ENCODE measurements around the gene FBXW5. TPM values are rescaled to one million over a fixed set of nuclear protein-coding genes. Genes with fewer than 3 reads are reported as not detected.
A peak's percentile ranks its signal among the peaks of the same experiment; 100 is the strongest.

Gene FBXW5
- total RNA-seq, 1 experiment from 2014 or later, result 62.2 TPM

DNA sequence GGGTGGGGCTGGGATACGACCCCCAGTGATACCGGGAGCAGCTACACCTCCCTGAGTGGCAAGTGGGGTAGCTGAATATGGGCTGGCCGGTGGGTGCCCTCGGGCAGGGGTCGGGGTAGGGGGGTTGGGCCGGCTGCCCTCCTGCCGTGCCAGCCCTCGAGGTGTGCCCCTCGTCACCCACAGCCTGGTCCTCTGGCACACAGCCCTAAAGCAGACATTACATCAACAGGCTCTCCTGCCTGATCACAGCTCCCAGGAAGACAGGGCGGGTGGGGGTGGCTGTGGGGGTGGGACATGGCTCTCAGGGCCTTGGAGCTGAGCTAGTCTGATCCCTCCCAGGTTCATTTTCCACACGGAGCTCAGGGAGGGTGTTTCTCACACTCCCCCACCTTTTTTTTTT lies 23.2 kb downstream of the FBXW5 start:
- no peaks in the 10 kb centered on the region for H4K20me1 ChIP-seq (ENCODE audit: control insufficient read depth, insufficient read depth, insufficient read length)

More for the DNA sequence above, 23.2 kb downstream of the FBXW5 start:
- Histone ChIP-seq H3K79me2 (ENCODE audit: insufficient read depth, low read length) (no peaks in the 10 kb centered on the region), H2BK12ac (ENCODE audit: insufficient read length, low read depth, low read length) (no peak overlapping the region), H3T11ph (ENCODE audit: low read length) (no peak overlapping the region), H3K18ac (ENCODE audit: insufficient read length, low read depth, low read length) (no peak overlapping the region), H3K79me1 (ENCODE audit: insufficient read depth, low read depth, low read length, poor library complexity, severe bottlenecking) (no peaks in the 10 kb centered on the region), H3K23me2 (ENCODE audit: insufficient read length, low read depth, low read length, poor library complexity, severe bottlenecking) (no peaks in the 10 kb centered on the region), H2BK5ac (ENCODE audit: insufficient read length, low read length) (no peak overlapping the region), H4K91ac (ENCODE audit: insufficient read length, low read depth, low read length) (no peak overlapping the region), H2AFZ (ENCODE audit: low read length) (no peak overlapping the region), H3K4ac (ENCODE audit: low read depth, low read length) (no peak overlapping the region), H4K5ac (ENCODE audit: insufficient read length, low read depth, low read length) (no peak overlapping the region), H3K56ac (ENCODE audit: insufficient read length, low read depth, low read length) (no peak overlapping the region), H3K9ac (ENCODE audit: extremely low read depth, insufficient read length, low read length) (no peak overlapping the region), H2BK120ac (ENCODE audit: low read depth, low read length, poor library complexity, severe bottlenecking) (no peak overlapping the region), H3K9me3 (ENCODE audit: control insufficient read depth, low read depth, low read length) (no peaks in the 10 kb centered on the region), H3K27me3 (ENCODE audit: insufficient read depth, low read length) (no peaks in the 10 kb centered on the region), H2BK20ac (ENCODE audit: low read depth, low read length, poor library complexity, severe bottlenecking) (no peak overlapping the region), H3K14ac (ENCODE audit: insufficient read depth, low read length) (no peak overlapping the region), H3K23ac (ENCODE audit: insufficient read length, low read depth, low read length) (no peak overlapping the region), H2BK15ac (ENCODE audit: low read depth, low read length) (no peak overlapping the region), H3K27ac (ENCODE audit: insufficient read length, low read depth, low read length) (no peak overlapping the region), H2AK5ac (ENCODE audit: insufficient read length, low read length) (no peak overlapping the region), H4K8ac (replicated peaks; ENCODE audit: insufficient read length, low read depth, low read length) (no peak overlapping the region), H3K4me2 (ENCODE audit: insufficient read depth, insufficient read length, low read length) (no peak overlapping the region), H3K4me1 (ENCODE audit: insufficient read depth, low read length) (no peaks in the 10 kb centered on the region)
- H3K27me3 Mint-ChIP-seq (ENCODE audit: low read depth), result no peaks in the 10 kb centered on the region
- WGBS (ENCODE audit: extremely low coverage, insufficient read length, low lambda C conversion rate), result no CpG with 5 or more reads among the region's 11 CpGs
- no peak for TF ChIP-seq CTCF (conservative IDR thresholded peaks at IDR 0.05)
- no peak overlapping the region for H3K4me3 Mint-ChIP-seq
- H3K4me1 Mint-ChIP-seq, result no peaks in the 10 kb centered on the region
- H3K36me3 Mint-ChIP-seq (ENCODE audit: insufficient read depth in 1 of 3, low read depth in 3 of 3), result peaks cover 35 to 72% (median 66%) of the 10 kb centered on the region in 3 experiments; a peak in 6 of 7 replicates
- H3K27ac Mint-ChIP-seq, result no peak overlapping the region
- H3K9me3 Mint-ChIP-seq, result no peaks in the 10 kb centered on the region
- DNase-seq, result peak; percentile 20
